HepG2 (cell line): ENCODE data around the gene TUBA4A. TPM values are rescaled to one million over a fixed set of nuclear protein-coding genes. Genes with fewer than 3 reads are reported as not detected.

Experiments used
- ELF1 ChIP-seq: sonication (generic); formaldehyde crosslinking; IDR thresholded peaks from 2 replicates; pipeline ENCODE4 v1.4.0; 2020; ENCODE audit warnings: missing genetic modification reagents
- GZF1 ChIP-seq: sonication (generic); formaldehyde crosslinking; IDR thresholded peaks from 2 replicates; pipeline ENCODE4 v1.5.1; 2020; ENCODE audit warnings: mild to moderate bottlenecking, missing genetic modification reagents
- KMT2B ChIP-seq: IDR thresholded peaks from 2 replicates; pipeline ENCODE4 v1.6.1; 2016; ENCODE audit warnings: missing genetic modification reagents, missing compliant biosample characterization
- MYC ChIP-seq: sonication (generic); formaldehyde crosslinking; IDR thresholded peaks from 2 replicates; pipeline ENCODE4 v1.9.0; 2021; ENCODE audit warnings: missing genetic modification reagents, borderline replicate concordance
- SMC3 ChIP-seq: IDR thresholded peaks from 2 replicates; pipeline ENCODE4 v1.6.1; 2011; ENCODE audit warnings: low read length, improper control_type of control experiment
- SP140L ChIP-seq: sonication (generic); formaldehyde crosslinking; IDR thresholded peaks from 2 replicates; pipeline ENCODE4 v1.4.0; 2020; ENCODE audit warnings: missing genetic modification reagents, borderline replicate concordance
- TBL1XR1 ChIP-seq: fragments of 150-350 bp; IDR thresholded peaks from 2 replicates; pipeline ENCODE4 v1.6.1; 2014; ENCODE audit warnings: borderline replicate concordance, low read length; ENCODE audit not compliant: partially characterized antibody
- TBX2 ChIP-seq: sonication (generic); formaldehyde crosslinking; IDR thresholded peaks from 2 replicates; pipeline ENCODE4 v1.5.0; 2020; ENCODE audit warnings: missing genetic modification reagents, mild to moderate bottlenecking, borderline replicate concordance
- ZC3H13 ChIP-seq: sonication (generic); formaldehyde crosslinking; IDR thresholded peaks from 2 replicates; pipeline ENCODE4 v1.8.1; 2023; ENCODE audit warnings: mild to moderate bottlenecking, missing genetic modification reagents, moderate library complexity
- ZFP37 ChIP-seq: sonication (generic); formaldehyde crosslinking; IDR thresholded peaks from 2 replicates; pipeline ENCODE4 v1.4.0; 2020; ENCODE audit warnings: missing genetic modification reagents, borderline replicate concordance
- ZNF383 ChIP-seq: sonication (generic); formaldehyde crosslinking; IDR thresholded peaks from 2 replicates; pipeline ENCODE4 v1.4.0; 2020; ENCODE audit warnings: missing genetic modification reagents, mild to moderate bottlenecking, borderline replicate concordance
- ZNF746 ChIP-seq: sonication (generic); formaldehyde crosslinking; IDR thresholded peaks from 2 replicates; pipeline ENCODE4 v1.8.0; 2022; ENCODE audit warnings: mild to moderate bottlenecking, missing genetic modification reagents
- polyA plus RNA-seq, 8 experiments: library from polyadenylated mRNA; depleted of rRNA in 3 of 8; stranded (reverse) in 7 of 8; unstranded in 1 of 8; fragments of >200 nt; fragmentation: Illumina TruSeq in 4 of 8; extraction: Trizol in 4 of 8; gene quantifications; 2 replicates each; pipeline versions ENCODE4 v1.2.1 to v1.2.3, GENCODE V29; 2011 to 2016; ENCODE audit warnings: low read depth in 4 of 8, missing spikeins in 1 of 8, mixed read lengths in 1 of 8; ENCODE audit not compliant: insufficient read depth in 1 of 8
- total RNA-seq, 5 experiments: library from RNA; depleted of rRNA; stranded (reverse); fragments of >200 nt; fragmentation: Illumina TruSeq; extraction: Trizol; gene quantifications; 2 replicates each; pipeline ENCODE4 v1.2.3, GENCODE V29; 2016; ENCODE audit warnings: low read depth in 1 of 5
- TF ChIP-seq, protein P1 (sequence below): sonication (generic); formaldehyde crosslinking; IDR thresholded peaks from 2 replicates; pipeline ENCODE4 v1.4.0; 2020; ENCODE audit warnings: missing genetic modification reagents
- TF ChIP-seq, protein P2 (sequence below): sonication (generic); formaldehyde crosslinking; IDR thresholded peaks from 2 replicates; pipeline ENCODE4 v1.8.0; 2023; ENCODE audit warnings: mild to moderate bottlenecking, missing genetic modification reagents
- TF ChIP-seq, protein P3 (sequence below): sonication (generic); formaldehyde crosslinking; IDR thresholded peaks from 2 replicates; pipeline ENCODE4 v1.4.0; 2020; ENCODE audit warnings: missing genetic modification reagents
- TF ChIP-seq, protein P4 (sequence below): sonication (generic); formaldehyde crosslinking; IDR thresholded peaks from 2 replicates; pipeline ENCODE4 v1.4.0; 2020; ENCODE audit warnings: missing genetic modification reagents; ENCODE audit errors: not compliant biosample characterization
- TF ChIP-seq, protein P5 (sequence below), 2 experiments: sonication (generic) in 1 of 2; formaldehyde crosslinking in 1 of 2; IDR thresholded peaks; 2 replicates each; pipeline versions ENCODE4 v1.5.1 to v1.6.1; 2011 to 2020; ENCODE audit warnings: borderline replicate concordance in 1 of 2, low read depth in 1 of 2, low read length in 1 of 2, mild to moderate bottlenecking in 1 of 2, missing genetic modification reagents in 1 of 2, moderate library complexity in 1 of 2

The TUBA4A gene
- total and polyA plus RNA-seq, 2 of the 13 experiments (the other 11 are each of a cell fraction or from before 2014, with no cell fraction given): 1.3 to 12.7 TPM

DNA sequence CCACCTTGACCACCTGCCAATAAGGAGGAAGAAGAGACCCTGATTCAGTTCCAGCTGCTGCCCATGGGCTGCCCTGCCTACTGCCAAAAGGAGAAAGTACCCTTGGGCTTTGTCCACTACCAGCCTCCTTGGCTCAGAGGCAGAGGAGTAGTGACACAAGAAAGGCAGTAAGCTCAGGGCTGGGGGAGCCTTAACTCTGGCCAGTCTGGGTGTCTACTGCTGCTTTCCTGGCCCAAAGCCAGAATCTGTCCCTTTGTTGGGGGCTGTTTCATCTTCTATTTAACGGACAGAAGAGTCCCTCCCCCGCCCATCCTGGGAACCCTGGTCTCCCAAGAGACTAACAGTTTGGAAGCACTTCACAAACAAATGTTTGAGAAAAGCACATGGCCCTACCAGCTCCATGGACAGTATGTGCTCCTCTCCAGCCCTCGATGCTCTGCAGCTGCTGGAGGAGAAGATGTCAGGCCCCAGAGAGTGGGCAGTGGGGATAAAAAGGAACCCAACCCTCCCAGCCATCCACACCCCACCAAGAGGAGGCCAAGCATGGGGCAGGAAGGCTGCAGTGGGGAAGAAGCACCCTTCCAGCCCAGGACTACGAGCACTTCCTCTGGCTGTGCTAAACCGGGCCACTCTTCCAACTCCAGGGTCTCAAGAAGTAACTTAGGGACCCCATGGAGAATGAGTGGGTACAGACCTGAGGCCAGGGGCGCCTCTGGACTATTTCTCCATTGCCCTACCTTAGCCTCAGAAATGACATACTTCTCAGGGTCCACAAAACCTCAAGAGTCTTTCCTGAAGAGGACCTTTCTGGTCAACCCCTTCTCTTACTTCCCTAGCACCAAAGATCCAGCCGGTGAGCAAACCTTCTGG is 25.4 kb downstream of the TUBA4A start (continued):
- no peak for TF ChIP-seq SMC3
- TF ChIP-seq, protein P1, sequence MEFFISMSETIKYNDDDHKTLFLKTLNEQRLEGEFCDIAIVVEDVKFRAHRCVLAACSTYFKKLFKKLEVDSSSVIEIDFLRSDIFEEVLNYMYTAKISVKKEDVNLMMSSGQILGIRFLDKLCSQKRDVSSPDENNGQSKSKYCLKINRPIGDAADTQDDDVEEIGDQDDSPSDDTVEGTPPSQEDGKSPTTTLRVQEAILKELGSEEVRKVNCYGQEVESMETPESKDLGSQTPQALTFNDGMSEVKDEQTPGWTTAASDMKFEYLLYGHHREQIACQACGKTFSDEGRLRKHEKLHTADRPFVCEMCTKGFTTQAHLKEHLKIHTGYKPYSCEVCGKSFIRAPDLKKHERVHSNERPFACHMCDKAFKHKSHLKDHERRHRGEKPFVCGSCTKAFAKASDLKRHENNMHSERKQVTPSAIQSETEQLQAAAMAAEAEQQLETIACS: 0 out of 2 replicates have a peak, but pooled peaks have one; percentile 16
- TF ChIP-seq GZF1 (CRISPR knock-in tag): no peak
- 0 out of 2 replicates have a peak, but pooled peaks have one; percentile 38 for TF ChIP-seq KMT2B (CRISPR knock-in tag)
- TF ChIP-seq ZNF383 (CRISPR knock-in tag): 0 out of 2 replicates have a peak, but pooled peaks have one; percentile 22
- TF ChIP-seq ZNF746: 0 out of 2 replicates have a peak, but pooled peaks have one; percentile 24
- peak; percentile 7; the same call in 1 of the 2 replicates for TF ChIP-seq MYC
- 0 out of 2 replicates have a peak, but pooled peaks have one; percentile 7 for TF ChIP-seq ZFP37 (CRISPR knock-in tag)
- TF ChIP-seq, protein P2, sequence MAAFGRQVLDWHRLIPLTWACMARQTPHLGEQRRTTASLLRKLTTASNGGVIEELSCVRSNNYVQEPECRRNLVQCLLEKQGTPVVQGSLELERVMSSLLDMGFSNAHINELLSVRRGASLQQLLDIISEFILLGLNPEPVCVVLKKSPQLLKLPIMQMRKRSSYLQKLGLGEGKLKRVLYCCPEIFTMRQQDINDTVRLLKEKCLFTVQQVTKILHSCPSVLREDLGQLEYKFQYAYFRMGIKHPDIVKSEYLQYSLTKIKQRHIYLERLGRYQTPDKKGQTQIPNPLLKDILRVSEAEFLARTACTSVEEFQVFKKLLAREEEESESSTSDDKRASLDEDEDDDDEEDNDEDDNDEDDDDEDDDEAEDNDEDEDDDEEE: peak; percentile 56; the same call in 1 of the 2 replicates
- TF ChIP-seq, protein P3, sequence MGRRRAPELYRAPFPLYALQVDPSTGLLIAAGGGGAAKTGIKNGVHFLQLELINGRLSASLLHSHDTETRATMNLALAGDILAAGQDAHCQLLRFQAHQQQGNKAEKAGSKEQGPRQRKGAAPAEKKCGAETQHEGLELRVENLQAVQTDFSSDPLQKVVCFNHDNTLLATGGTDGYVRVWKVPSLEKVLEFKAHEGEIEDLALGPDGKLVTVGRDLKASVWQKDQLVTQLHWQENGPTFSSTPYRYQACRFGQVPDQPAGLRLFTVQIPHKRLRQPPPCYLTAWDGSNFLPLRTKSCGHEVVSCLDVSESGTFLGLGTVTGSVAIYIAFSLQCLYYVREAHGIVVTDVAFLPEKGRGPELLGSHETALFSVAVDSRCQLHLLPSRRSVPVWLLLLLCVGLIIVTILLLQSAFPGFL (CRISPR knock-in tag): 0 out of 2 replicates have a peak, but pooled peaks have one; percentile 85
- TF ChIP-seq, protein P4, sequence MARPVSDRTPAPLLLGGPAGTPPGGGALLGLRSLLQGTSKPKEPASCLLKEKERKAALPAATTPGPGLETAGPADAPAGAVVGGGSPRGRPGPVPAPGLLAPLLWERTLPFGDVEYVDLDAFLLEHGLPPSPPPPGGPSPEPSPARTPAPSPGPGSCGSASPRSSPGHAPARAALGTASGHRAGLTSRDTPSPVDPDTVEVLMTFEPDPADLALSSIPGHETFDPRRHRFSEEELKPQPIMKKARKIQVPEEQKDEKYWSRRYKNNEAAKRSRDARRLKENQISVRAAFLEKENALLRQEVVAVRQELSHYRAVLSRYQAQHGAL (CRISPR knock-in tag): peak; percentile 13
- peak; percentile 4 for TF ChIP-seq TBL1XR1
- TF ChIP-seq SP140L (CRISPR knock-in tag): 0 out of 2 replicates have a peak, but pooled peaks have one; percentile 38
- peak; percentile 14; the same call in 1 of the 2 replicates for TF ChIP-seq TBX2 (CRISPR knock-in tag)
- TF ChIP-seq ZC3H13: no peak
- TF ChIP-seq, protein P5, sequence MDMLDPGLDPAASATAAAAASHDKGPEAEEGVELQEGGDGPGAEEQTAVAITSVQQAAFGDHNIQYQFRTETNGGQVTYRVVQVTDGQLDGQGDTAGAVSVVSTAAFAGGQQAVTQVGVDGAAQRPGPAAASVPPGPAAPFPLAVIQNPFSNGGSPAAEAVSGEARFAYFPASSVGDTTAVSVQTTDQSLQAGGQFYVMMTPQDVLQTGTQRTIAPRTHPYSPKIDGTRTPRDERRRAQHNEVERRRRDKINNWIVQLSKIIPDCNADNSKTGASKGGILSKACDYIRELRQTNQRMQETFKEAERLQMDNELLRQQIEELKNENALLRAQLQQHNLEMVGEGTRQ (IDR thresholded peaks at IDR 0.05; ENCODE audit: low read depth, low read length): no peak
- TF ChIP-seq, protein P5 (CRISPR knock-in tag; IDR thresholded peaks at IDR 0.05; ENCODE audit: borderline replicate concordance): peak; percentile 29; the same call in 1 of the 2 replicates
- TF ChIP-seq ELF1 (CRISPR knock-in tag): peak; percentile 20; the same call in 1 of the 2 replicates
